ENCODE data around the gene BCAM.
"Not testable (repeated sequence)": the region's sequence is repeated elsewhere in the genome, so short reads cannot be mapped to it uniquely, and the experiment has no call there.

BCAM gene

DNA sequence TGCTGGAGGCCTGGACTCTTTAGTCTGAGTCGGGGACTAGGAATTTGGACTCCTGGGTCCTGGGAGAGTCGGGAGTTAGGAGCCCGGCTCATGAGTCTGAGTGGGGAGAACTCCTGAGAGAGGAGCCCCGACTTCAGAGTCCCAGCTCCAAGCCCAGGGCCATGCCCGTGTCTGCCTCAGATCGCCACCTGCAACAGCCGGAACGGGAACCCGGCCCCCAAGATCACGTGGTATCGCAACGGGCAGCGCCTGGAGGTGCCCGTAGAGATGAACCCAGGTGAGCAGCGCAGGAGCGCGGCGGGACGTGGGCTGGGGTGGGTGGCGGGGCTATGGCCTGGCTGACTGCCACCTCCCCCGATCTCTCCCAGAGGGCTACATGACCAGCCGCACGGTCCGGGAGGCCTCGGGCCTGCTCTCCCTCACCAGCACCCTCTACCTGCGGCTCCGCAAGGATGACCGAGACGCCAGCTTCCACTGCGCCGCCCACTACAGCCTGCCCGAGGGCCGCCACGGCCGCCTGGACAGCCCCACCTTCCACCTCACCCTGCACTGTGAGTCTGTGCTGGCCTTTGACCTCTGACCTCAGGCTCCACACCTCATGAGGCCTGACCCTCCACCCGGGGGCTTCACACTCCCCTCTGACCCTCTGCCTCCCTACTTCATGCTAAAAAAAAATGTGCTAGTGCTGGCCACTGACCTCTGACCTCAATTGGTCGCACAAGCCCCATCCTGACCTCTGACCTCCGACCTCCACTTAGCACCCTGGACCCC lies 4.4 kb downstream of the BCAM start:
- in situ Hi-C loops (cut with HindIII; ENCODE audit: low pct_ligation_motif_present, low pct_unique_long_range_greater_than_20kb, low sequenced_read_pairs): no loop called here
- no peak for DNase-seq

DNA sequence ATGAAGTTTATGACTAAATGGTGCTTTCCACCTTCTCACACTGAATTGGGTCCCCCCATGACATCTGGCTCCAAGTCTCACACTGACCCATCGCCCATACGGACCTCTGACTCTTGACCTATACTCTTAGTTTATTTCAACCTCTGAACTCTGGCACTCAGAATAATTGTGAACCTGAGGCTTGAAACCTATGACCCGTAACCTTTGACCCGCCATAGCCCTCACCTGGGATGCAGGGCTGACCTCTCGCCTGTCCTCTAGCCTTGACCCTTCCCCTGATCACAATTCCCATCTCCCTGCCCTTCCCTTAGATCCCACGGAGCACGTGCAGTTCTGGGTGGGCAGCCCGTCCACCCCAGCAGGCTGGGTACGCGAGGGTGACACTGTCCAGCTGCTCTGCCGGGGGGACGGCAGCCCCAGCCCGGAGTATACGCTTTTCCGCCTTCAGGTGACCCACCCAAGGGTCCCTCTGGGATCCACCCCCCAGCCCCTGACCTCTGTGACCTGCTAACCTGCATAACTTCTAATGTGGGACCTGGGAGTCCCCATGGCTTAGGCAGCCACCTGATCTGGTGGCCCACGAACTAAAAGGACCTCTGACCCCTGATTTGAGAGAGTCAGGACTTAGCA lies 5.1 kb downstream of the BCAM start:
- in situ Hi-C loops (cut with HindIII; ENCODE audit: low pct_ligation_motif_present, low pct_unique_long_range_greater_than_20kb, low sequenced_read_pairs): no loop called here
- DNase-seq: no peak

DNA sequence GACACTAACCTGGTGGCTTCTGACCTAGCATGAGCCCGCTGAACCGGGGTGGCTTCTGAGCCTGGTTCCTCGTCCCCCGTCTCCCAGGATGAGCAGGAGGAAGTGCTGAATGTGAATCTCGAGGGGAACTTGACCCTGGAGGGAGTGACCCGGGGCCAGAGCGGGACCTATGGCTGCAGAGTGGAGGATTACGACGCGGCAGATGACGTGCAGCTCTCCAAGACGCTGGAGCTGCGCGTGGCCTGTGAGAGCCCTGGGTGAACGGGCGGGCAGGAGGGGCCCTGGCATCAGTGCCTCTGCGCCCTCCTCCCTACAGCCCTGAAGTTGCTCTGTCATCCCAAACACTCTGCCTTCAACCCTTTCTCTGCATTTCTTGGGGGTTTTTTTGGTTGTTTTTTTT lies 5.6 kb downstream of the BCAM start:
- no peak for DNase-seq
- in situ Hi-C loops (cut with HindIII; ENCODE audit: low pct_ligation_motif_present, low pct_unique_long_range_greater_than_20kb, low sequenced_read_pairs): no loop called here

DNA sequence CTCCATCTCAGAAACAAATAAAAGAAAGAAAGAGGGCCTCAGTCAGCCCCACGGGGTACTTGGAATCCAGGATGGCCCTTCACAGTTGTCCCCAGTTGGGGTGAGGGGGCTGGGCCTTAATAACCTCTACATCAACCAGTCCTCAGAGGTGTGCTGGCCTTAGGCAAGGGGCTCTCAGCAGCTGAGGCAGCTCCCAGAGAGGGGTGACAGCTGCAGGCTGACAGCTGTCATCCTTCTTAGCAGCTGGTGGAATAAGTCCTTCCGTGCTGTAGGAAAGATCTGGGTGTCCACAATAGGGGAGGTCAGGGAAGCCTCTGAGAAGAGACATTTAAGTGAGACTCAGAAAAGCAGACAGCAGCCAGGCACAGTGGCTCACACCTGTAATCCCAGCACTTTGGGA lies 7.4 kb downstream of the BCAM start:
- in situ Hi-C loops (cut with HindIII; ENCODE audit: low pct_ligation_motif_present, low pct_unique_long_range_greater_than_20kb, low sequenced_read_pairs): no loop called here
- DNase-seq: no peak

GRCh38 chr19:44817725-44818465 lies 9.0 kb downstream of the BCAM start:
- DNase-seq: no peak
- in situ Hi-C loops (cut with HindIII; ENCODE audit: low pct_ligation_motif_present, low pct_unique_long_range_greater_than_20kb, low sequenced_read_pairs): no loop called here

- DNase-seq: no peak
- in situ Hi-C loops (cut with HindIII; ENCODE audit: low pct_ligation_motif_present, low pct_unique_long_range_greater_than_20kb, low sequenced_read_pairs): no loop called here
Measured at GRCh38 chr19:44818466-44819031, 9.6 kb downstream of the BCAM start.

DNA sequence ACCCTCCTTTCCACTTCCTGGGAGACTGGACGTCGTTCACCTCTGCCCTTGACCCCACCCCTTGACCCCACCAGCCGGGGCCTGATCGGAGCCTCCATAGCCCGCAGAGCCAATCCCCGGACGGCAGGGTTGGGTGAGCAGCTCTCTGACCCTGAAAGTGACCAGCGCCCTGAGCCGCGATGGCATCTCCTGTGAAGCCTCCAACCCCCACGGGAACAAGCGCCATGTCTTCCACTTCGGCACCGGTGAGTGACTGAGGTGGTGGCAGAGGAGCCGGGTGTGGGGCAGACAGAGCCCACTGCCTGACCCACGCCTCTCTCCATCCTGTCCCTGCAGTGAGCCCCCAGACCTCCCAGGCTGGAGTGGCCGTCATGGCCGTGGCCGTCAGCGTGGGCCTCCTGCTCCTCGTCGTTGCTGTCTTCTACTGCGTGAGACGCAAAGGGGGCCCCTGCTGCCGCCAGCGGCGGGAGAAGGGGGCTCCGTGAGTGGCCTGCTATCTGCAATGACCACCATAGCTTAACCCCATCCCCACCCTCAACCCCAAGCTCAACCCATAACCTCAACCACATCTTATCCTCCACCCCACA lies 10.4 kb downstream of the BCAM start:
- DNase-seq: no peak
- in situ Hi-C loops (cut with HindIII; ENCODE audit: low pct_ligation_motif_present, low pct_unique_long_range_greater_than_20kb, low sequenced_read_pairs): no loop called here

DNA sequence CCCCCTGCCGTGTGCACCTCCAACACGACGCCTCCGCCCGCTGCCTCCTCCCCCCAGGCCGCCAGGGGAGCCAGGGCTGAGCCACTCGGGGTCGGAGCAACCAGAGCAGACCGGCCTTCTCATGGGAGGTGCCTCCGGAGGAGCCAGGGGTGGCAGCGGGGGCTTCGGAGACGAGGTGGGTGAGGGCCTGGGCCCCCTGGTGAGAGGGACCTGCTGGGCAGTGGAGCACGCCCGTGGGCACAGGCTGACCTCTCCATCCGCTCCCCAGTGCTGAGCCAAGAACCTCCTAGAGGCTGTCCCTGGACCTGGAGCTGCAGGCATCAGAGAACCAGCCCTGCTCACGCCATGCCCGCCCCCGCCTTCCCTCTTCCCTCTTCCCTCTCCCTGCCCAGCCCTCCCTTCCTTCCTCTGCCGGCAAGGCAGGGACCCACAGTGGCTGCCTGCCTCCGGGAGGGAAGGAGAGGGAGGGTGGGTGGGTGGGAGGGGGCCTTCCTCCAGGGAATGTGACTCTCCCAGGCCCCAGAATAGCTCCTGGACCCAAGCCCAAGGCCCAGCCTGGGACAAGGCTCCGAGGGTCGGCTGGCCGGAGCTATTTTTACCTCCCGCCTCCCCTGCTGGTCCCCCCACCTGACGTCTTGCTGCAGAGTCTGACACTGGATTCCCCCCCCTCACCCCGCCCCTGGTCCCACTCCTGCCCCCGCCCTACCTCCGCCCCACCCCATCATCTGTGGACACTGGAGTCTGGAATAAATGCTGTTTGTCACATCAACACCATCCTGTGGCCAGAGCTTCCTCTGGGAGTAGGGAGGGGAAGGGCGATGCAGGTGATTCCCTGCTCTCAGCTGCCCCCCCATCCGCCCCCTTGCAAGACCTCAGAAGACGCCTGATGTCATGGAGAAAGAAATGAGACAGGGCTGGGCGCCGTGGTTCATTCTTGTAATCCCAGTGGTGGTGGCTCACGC lies 12.0 kb downstream of the BCAM start:
- DNase-seq: no peak
- in situ Hi-C loops (cut with HindIII; ENCODE audit: low pct_ligation_motif_present, low pct_unique_long_range_greater_than_20kb, low sequenced_read_pairs): no loop called here

- in situ Hi-C loops (cut with HindIII; ENCODE audit: low pct_ligation_motif_present, low pct_unique_long_range_greater_than_20kb, low sequenced_read_pairs): no loop called here
- DNase-seq: no peak
Measured at GRCh38 chr19:44822177-44822576, 13.3 kb downstream of the BCAM start.

GRCh38 chr19:44822670-44823372 lies 13.9 kb downstream of the BCAM start:
- in situ Hi-C loops (cut with HindIII; ENCODE audit: low pct_ligation_motif_present, low pct_unique_long_range_greater_than_20kb, low sequenced_read_pairs): no loop called here
- DNase-seq: no peak

GRCh38 chr19:44823373-44823698 lies 14.4 kb downstream of the BCAM start:
- no peak for DNase-seq
- in situ Hi-C loops (cut with HindIII; ENCODE audit: low pct_ligation_motif_present, low pct_unique_long_range_greater_than_20kb, low sequenced_read_pairs): no loop called here

DNA sequence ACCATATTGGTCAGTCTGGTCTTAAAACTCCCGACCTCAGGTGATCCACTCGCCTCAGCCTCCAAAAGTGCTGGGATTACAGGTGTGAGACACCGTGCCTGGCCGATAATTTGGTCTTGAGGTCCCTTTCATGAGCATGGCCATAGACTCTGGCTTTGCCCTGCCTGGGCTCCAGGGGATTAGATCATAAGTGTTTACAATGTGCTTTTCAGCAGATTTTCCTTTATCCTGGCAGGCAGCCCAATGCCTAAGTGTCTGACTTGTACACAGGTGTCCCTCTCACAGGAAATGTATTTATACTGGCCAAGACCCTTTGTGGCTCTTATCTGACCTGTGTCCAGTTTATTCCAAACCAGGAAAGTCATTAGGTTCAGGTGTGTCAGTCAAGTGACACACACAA lies 15.9 kb downstream of the BCAM start:
- no peak for DNase-seq
- in situ Hi-C loops (cut with HindIII; ENCODE audit: low pct_ligation_motif_present, low pct_unique_long_range_greater_than_20kb, low sequenced_read_pairs): no loop called here

DNA sequence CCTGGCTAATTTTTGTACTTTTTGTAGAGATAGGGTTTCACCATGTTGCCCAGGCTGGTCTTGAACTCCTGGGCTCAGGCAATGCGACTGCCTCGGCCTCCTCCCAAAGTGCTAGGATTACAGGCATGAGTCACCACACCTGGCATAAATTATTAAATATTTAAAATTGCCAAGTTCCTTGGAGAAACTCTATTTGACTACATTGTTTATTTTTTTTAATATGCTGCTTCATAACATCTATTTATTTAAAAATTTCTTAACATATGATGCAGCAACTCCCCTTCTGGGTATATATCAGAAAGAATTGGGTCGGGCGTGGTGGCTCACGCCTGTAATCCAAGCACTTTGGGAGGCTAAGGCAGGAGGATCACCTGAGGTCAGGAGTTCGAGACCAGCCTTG lies 24.0 kb downstream of the BCAM start:
- DNase-seq; in situ Hi-C loops (cut with HindIII; ENCODE audit: low pct_ligation_motif_present, low pct_unique_long_range_greater_than_20kb, low sequenced_read_pairs): not testable (repeated sequence)

- in situ Hi-C loops (cut with HindIII; ENCODE audit: low pct_ligation_motif_present, low pct_unique_long_range_greater_than_20kb, low sequenced_read_pairs); DNase-seq: not testable (repeated sequence)
Measured at GRCh38 chr19:44834399-44834798, 25.5 kb downstream of the BCAM start.

GRCh38 chr19:44839276-44839675 lies 30.4 kb downstream of the BCAM start:
- in situ Hi-C loops (cut with HindIII; ENCODE audit: low pct_ligation_motif_present, low pct_unique_long_range_greater_than_20kb, low sequenced_read_pairs): no loop called here

GRCh38 chr19:44840811-44841210 lies 31.9 kb downstream of the BCAM start:
- in situ Hi-C loops (cut with HindIII; ENCODE audit: low pct_ligation_motif_present, low pct_unique_long_range_greater_than_20kb, low sequenced_read_pairs): no loop called here
- DNase-seq: no peak

More at GRCh38 chr19:44839276-44839675, 30.4 kb downstream of the BCAM start:
- no peak for DNase-seq

- no peak for DNase-seq
- in situ Hi-C loops (cut with HindIII; ENCODE audit: low pct_ligation_motif_present, low pct_unique_long_range_greater_than_20kb, low sequenced_read_pairs): no loop called here
Measured at GRCh38 chr19:44841231-44841630, 32.3 kb downstream of the BCAM start.

- no peak for DNase-seq
- in situ Hi-C loops (cut with HindIII; ENCODE audit: low pct_ligation_motif_present, low pct_unique_long_range_greater_than_20kb, low sequenced_read_pairs): no loop called here
Measured at GRCh38 chr19:44845286-44845611, 36.3 kb downstream of the BCAM start.

Data from ACHN (cell line).